Eye (tissue), 1 donor: ENCODE data around the gene PEAK1.
"Not testable (repeated sequence)": the region's sequence is repeated elsewhere in the genome, so short reads cannot be mapped to it uniquely, and the experiment has no call there.

Experiments
- DNase-seq: peaks from one replicate; pipeline ENCODE4 v3.0.0-alpha.2; 2015

Gene PEAK1

GRCh38 chr15:77168141-77168540 lies 251.8 kb downstream of the PEAK1 start:
- no peak for DNase-seq

GRCh38 chr15:77167406-77167805 lies 252.5 kb downstream of the PEAK1 start:
- DNase-seq: no peak

GRCh38 chr15:77163781-77164384 lies 256.0 kb downstream of the PEAK1 start:
- DNase-seq: no peak

GRCh38 chr15:77162872-77163633 lies 256.9 kb downstream of the PEAK1 start:
- no peak for DNase-seq

GRCh38 chr15:77160562-77161478 lies 259.1 kb downstream of the PEAK1 start:
- DNase-seq: no peak

GRCh38 chr15:77156000-77156399 lies 263.9 kb downstream of the PEAK1 start:
- not testable (repeated sequence) for DNase-seq

- no peak for DNase-seq
These were observed 271.7 kb downstream of the PEAK1 start for GRCh38 chr15:77148191-77148590.

GRCh38 chr15:77145370-77145769 lies 274.5 kb downstream of the PEAK1 start:
- no peak for DNase-seq

- DNase-seq: peak; percentile 64
These were observed 275.3 kb downstream of the PEAK1 start for GRCh38 chr15:77144492-77145070.

GRCh38 chr15:77144026-77144425 lies 275.9 kb downstream of the PEAK1 start:
- DNase-seq: no peak

- DNase-seq: no peak
These were observed 276.3 kb downstream of the PEAK1 start for GRCh38 chr15:77143616-77144015.

GRCh38 chr15:77143191-77143590 lies 276.7 kb downstream of the PEAK1 start:
- no peak for DNase-seq

- DNase-seq: no peak
These were observed 279.7 kb downstream of the PEAK1 start for GRCh38 chr15:77140220-77140619.

- DNase-seq: no peak
These were observed 280.6 kb downstream of the PEAK1 start for GRCh38 chr15:77139312-77139711.

- DNase-seq: no peak
These were observed 281.8 kb downstream of the PEAK1 start for GRCh38 chr15:77138167-77138522.

GRCh38 chr15:77135181-77135580 lies 284.7 kb downstream of the PEAK1 start:
- no peak for DNase-seq

GRCh38 chr15:77130315-77130930 lies 289.5 kb downstream of the PEAK1 start:
- no peak for DNase-seq

- no peak for DNase-seq
These were observed 292.3 kb downstream of the PEAK1 start for GRCh38 chr15:77127626-77128025.

GRCh38 chr15:77126529-77127326 lies 293.2 kb downstream of the PEAK1 start:
- no peak for DNase-seq

- DNase-seq: no peak
These were observed 296.1 kb downstream of the PEAK1 start for GRCh38 chr15:77123854-77124253.

GRCh38 chr15:77122576-77122975 lies 297.3 kb downstream of the PEAK1 start:
- no peak for DNase-seq

- DNase-seq: no peak
These were observed 298.3 kb downstream of the PEAK1 start for GRCh38 chr15:77121599-77121998.
